GM19372 (cell line): Measurements from ENCODE around the gene GRAMD1B.

Experiments
- ATAC-seq: cut with Tn5 transposase; IDR thresholded peaks from one replicate; pipeline ENCODE4 v1.9.1; 2021; ENCODE audit warnings: mild to moderate bottlenecking, low read depth, moderate library complexity; ENCODE audit not compliant: unreplicated experiment

Gene GRAMD1B

DNA sequence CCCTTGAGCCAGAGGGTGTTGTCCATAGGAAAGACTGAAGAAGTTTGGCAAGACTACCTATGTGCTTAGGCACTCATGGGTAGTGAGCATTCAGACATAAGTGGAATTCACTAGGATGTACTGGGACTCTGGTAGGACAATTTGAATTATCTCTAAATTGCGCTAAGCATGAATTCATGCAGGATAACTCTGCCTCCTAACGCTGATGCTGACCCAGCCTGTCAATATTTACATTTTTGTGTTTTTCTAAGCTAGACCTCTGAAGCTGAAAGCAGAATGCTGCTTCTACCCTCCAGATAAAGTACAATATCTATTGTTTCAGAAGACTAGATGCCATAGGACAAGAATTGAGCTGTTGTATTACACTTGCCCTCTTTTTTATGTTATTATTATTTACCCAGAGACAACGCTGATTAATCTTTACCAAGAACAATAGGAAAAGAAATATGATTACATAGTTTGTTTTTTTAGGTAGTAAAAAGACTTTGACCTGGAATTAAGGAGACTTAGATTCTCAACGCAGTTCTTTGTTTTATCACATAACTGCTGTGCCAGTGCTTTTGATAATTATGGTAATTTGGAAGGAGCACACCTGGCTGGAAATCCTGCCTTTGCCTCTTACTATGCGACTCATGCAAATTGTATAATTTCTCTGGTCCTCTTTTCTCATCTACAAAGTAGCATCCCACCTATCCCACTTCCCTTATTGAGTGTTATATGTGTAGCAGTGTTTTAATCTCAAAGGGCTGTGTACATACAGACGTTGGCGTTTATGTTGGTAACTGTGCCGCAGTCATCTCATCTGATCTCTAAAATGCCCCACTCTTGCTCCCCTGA lies 21.2 kb upstream of the GRAMD1B start:
- no peak for ATAC-seq

DNA sequence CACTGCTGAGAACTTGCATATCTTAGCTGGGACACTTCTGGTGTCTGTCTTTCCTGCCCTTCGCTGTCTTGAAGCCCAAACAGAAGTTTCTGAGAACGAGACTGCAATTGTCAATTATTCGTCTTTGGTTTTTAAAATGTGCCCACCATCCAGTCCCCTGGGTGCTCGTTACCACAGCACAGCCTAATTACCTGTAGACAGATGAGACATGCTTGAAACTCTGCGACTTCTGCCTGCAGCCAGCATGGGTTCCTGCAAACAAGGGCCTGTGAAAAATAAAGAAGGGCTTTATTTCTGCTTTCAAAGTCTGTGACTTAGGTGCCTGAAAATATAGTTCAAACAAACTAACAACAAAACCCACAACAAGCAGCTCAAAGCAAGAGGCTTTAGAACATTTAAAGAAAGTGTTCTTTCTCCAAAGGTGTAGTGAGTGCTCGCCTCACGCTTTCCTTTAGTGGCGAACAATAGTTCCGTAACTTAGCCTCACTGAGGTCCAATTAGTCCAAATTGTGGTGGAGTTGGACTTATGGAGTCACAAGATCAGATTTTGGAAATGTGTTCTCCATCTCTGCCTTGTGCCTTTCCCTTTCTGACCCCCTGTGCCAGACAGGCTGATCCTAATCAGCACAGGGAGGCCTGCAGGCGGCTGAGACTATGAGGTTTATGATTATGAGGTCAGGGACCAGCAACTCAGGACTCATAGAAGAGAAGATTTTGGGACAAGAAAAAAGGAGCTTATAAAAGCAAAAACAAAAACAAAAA lies 20.4 kb upstream of the GRAMD1B start:
- ATAC-seq: no peak

DNA sequence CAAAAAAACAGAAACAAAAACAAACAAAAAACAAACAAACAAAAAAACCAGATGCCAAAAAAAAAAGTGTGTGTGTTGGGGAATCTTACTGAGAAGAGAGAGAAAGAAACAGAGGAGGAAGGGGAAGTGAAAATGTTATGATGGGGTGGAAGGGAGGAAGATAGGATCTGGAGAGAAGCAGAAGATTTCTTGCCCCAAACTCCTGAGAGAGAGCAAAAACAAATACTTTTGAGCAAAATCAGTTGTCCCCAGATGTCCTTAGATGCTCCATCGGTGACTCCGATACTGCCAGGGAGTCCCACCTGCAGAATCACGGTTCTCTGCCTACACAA lies 19.9 kb upstream of the GRAMD1B start:
- no peak for ATAC-seq

DNA sequence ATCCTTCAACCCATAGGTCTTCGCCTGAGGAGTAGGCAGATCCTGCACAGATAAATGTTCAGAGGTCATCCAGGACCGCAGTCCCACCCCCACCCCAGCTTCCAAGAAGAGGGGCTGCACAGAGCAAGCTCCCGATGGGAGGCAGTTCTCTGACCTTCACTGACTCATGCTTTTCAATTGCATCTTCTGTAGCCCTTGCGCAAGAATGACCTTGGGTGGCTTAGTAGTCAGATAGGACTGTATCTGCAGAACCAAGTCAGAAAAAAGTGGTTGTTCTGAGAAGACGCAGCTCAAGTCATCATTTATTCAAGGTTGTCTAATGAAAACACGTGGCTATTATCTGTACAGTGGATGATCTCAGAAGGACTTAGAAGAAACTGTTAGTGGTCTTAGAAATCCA lies 16.4 kb upstream of the GRAMD1B start:
- ATAC-seq: no peak

DNA sequence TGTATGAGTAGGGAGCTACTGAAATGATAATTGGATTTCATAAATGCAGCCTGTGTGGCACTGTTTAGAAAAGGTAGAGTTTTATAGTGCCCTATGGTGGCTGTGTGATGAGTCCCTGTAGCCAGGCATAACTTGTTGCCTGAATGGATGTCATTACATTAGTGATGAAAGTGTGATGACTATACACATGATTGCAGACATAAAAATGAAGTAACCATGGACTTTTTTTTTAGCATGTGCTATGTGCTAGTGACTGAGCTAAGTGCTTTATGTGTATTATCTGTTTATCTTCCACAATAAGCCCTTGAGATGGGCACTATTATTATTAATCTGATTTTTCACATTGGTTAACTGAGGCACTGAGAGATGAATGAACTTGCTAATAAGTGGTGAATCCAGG lies 13.5 kb upstream of the GRAMD1B start:
- ATAC-seq: no peak

DNA sequence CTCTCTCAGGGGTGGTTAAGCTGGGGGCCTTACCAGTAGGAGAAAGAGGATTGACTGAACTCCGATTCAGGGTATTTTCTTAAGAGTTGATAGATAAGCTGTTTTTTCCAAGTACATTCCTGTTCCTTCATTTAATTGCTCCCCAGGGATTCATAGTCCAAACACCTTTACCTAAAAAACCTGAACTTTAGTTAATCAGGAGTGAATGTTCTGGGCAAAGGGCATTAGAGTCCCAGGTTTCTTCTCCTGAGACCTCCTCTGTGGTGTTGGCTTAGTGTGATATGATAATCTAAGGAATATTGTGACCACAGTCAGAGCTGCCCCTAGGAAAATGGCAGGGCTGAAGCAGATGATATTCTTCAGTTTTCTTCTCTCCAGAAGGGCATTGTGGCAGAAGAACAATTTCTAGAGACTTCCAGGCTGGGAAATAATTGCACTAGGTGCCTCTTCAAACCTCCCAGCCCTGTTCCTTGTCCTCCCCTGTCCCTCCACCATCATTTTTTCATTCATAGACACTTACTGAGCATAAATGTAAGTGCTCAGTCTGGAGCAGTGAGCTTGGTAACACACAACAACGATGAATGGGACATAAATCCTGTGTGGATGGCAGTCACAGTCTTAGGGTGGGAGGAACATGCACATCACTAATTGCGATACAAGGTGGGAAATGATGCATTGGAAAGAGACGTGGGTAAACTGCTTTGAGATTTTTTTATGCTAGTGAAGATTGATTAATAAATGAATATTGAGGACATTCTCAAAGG lies 11.5 kb upstream of the GRAMD1B start:
- no peak for ATAC-seq

DNA sequence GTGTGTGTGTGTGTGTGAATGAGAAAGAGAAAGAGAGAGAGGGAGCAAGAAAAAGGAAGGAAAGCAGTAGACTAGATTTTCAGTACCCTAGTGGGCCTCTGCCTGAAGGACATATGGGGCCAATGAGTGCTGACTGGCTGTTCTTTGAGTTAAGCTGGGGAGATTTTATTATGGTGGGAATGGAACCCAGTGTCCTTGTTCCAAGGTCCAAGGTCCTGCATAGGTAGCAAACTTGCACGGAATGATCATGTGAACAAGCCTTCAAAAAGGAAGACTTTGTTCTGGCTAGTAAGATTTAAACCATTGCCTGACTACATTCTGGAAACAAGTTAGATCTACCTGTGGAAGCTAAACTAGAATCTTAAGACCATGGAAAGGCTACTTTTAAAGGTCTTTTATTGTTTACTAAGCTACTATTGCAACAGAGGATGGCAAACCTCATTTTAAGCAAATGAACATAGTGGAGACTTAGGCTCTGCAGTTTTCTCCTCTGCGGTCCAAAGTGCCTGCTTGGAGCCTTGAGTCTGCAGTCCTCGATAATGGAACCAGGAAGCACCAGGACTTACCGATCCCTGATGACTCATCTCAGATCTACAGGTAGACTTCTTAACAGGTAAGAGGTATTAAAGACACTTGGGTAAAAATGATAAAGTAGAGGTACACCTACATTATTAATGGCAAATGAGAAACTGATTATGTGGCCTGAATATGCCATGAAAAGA lies 10.2 kb upstream of the GRAMD1B start:
- ATAC-seq: no peak

DNA sequence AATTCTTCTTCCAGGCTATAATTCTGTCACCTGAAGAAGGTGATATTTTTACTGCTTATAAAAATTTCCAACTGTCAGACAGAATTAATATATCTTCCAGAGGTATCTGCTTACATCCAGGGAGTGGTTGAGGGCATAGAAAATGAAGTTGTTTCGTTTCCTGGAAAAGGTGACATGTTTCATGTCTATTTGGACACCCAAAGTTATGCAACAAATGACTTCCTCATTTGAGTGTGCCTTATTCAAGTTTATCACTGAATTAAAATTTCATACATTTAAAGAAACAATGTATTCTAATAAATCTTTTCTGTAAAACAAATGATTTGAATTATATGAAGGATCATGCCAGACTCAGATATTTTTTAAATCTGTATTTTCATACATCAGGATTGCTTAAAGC lies 8.5 kb upstream of the GRAMD1B start:
- ATAC-seq: no peak

DNA sequence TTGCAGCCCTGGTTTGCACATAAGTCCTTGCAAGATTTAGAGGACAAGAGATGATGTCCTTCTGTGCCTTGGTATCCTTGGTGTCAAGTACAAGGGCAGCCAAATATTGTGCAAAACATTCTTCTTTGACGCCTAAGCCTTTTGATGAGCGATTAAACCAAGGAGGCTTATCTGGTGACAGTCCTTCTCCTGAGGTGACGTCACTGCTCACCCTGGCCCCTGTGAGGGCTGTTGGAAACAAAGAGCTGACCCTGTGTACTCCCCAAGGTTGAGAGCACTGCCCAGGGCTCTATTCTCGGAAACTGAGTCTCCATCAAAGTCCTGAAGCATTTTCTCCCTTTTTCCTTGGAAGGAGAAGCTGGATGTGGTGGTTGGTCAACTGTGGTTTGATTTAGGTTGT lies 4.7 kb upstream of the GRAMD1B start:
- no peak for ATAC-seq

DNA sequence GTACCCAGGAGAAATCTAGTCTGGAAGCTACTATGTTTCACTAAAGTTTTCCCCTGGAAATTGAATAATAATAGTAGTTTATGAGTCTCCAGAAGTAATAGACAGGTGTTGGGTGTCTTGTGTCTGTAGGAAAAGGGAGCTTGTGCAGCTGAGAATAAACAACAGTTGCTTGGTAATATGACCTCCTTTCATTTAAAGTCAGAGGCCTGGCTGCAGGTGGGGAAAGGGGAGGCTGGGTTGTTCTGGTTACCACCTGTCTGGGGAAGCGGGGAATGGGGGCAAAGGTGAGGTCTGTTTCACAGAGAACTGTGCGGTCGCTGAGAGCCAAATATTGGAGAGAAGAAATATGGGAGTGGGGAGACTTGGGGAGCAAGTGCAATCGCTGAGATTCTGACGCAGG lies 3.3 kb upstream of the GRAMD1B start:
- no peak for ATAC-seq

DNA sequence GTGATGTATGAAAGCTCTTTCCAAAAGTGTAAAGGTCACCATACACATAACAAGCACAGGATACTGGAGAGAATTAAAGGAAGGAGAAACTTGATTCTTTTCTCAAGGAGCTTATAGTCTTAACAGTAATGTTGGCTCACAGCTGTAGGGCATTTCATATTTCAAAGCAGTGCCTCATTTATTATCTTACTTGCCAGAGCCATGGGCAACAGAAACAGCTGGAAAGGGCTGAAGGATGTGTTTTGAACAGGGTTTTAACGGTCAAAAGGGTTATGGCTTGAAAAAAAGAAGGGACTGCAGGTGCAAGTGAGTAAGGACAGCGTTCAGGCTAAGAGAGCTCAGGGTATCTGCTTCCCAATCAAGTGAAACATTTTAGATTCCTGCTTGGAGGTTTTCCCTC lies 2.7 kb upstream of the GRAMD1B start:
- no peak for ATAC-seq

DNA sequence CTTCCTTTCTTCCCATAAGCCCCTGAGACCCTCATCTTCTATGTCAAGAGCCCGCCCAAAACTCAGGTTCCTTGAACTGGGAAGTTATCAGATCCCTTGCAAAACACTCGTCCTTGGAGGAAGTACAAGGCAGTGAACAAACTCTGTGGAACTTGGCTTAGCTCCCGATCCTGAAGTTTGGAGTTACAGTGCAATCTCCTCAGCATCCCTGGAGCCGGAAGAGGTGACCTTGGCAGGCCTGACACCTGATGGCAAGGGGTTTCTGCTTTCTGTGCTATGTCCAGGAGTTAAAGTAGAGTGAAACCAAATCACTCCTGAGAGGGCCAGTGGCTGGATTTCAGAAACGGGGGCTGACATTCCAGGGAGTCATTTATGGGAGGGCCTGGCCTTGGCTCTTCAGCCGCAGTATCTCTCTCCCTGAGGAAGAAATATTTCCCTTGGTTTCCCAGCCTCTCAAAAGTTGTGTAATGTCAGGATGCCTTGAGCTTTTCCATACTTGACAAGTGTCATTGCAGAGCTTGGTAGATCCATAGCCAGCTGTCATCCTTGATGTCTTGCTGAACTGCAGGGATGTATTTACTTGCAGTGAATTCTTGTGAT lies 1.9 kb upstream of the GRAMD1B start:
- ATAC-seq: no peak

DNA sequence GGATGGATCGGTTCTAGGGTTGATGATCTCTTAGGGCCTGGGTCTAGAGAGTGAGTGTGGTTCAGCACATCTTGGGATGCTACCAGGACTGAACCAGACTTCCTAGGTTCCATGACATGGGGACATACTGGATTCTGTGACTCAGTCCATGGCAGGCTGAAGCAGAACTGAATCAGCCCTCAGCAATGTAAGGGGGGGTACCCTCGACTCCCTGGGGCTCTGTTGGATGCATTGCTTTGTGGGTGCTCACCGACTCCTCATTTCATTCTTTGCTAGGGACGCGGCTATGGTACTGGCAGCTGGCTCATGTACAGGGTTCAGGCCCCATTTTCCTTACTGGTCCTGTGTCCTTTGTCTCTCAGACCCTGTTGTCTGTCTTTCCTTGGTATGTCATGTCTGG lies 733 bp upstream of the GRAMD1B start:
- no peak for ATAC-seq

DNA sequence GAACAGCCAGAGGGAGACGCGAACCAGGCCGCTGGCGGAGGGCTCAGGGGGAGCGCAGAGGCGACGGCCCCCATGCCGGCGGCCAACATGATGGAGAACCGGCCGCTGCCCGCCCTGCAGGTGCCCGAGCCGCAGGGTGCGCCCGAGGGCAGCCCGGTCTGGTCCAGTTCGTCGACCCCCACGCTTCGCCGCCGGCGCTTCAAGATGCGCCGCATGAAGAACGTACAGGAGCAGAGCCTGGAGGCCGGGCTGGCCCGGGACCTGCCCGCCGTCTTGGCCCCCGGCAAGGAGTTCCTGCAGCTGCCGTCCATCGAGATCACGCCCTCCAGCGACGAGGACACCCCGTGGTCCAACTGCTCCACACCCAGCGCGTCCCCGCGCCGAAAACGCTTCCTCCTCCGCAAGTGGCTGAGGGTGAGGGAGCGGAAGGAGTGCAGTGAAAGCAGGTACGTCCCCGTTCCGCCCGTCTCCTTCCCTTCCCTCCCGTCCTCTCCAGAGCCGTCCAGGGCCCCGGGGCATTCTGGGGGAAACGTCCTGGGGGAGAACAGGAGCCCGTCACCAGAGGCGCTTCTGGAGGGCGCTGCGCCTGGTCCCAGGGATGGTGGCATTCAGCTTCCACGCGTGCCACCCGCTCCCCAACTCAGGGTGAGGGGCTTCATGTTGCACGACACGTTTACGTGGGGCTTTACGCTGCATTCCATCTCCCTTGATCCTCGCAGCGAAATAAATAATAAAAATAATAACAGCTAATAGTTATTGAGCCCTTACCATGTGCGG lies 840 bp downstream of the GRAMD1B start:
- peak; percentile 45 for ATAC-seq

DNA sequence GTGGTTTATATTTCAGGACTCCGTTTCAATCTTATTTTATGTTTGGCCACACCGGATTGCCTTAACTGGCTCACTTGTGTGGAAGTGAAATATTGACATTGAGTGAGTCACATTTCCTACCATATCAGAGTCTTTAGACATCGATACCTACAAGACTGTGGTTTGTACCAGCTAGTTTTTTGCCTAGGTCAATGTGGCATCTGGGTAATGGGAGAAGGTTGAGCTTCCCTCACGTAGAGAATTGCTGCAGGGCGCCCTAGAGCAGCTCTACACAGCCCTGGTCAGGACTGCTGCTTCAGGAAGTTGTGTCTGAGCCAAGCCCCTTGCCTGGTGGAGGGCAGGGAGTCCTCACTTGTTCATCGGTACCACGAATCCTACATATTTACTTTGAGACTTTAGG lies 1.6 kb downstream of the GRAMD1B start:
- no peak for ATAC-seq

DNA sequence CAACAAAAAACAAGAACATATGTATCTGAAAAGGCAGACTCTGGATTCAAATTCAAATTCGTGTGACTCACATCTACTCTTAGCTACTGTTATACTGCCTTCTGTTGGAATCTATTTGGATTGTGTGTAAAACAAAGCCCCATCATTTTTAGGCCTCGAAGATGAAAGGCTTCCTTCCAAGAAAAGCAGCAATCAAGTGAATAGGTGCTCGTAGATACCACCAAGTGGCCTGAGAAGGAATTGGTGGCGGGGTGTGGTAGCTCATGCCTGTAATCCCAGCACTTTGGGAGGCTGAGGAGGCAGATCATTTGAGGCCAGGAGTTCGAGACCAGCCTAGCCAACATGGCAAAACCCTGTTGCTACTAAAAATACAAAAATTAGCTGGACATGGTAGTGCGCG lies 4.2 kb downstream of the GRAMD1B start:
- ATAC-seq: no peak

DNA sequence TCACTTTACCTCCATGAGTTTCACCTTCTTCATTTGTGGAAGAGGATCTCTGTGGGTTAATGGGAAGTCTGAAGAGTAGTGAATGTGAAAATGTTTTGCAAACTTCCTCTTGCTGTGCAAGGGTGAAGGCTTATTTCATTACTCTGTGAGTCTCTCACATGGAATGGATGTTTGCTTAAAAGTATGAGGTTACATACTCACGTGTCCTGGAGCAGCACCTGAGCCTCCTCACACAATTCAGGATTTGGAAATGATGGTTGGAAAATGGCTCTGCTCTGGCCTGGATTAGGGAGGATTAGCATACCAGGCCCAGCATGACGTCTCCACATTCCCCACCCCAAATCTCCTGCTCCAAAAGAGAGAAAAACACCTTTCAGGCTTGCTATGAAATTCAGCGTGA lies 4.8 kb downstream of the GRAMD1B start:
- ATAC-seq: no peak

DNA sequence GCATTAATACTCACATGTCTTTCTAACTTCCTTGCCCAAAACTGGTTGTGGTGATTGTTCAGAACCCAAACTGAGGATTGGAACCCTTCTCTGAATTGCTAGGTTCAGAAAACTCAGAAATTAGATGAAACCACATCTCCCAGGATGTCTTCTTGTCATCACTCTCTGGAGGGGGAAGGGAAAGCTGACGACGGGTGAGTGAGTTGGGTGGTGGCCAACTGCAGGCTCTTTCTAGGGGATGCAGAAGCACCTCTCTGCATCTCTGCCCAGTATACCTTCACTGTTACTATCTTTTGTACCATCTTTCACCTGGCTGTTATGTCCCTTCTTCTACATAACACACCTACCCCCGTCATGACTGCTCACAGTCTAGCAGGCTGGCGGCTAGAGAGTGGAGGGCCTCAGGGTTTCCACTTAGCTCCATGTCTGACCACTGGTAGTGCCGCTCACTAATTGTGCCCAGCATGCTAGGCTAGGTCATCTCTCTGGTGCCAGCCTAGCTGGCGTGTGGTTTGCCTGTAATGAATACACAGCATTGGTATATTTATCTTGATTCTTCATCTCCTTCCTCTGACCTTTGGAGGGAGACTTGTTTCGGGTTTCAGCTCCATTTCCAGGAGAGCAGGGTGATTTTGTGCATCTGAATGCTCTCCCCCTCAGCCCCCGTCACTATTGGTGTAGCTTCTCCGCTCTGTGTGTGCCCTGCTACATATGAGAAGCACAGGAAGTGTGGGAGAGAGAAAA lies 7.3 kb downstream of the GRAMD1B start:
- ATAC-seq: no peak

DNA sequence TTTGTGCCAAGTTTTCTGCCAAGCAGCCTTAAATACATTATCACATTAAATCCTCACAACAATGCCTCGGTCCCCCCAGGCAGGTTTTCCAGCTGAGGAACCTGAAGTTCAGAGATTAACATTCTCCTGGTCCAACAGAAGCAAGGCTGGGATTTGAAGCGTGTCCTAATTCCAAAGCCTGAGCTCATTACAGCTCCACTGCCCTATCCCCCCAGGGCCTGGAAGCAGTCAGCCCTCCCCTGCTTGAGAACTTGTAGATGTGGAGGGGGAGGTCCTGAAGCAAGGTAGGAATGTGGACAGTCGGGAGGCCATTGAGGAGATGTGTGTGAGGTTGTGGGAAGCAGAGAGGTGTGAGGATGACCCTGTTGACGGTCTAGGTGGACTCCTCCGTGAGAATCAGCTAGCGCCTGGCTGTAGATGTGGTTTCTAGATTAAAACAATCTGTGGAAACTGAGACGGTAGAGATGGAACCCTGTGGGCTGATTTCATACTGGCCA lies 8.1 kb downstream of the GRAMD1B start:
- no peak for ATAC-seq
